Measurements from ENCODE around the gene NAE1.

The NAE1 gene

DNA sequence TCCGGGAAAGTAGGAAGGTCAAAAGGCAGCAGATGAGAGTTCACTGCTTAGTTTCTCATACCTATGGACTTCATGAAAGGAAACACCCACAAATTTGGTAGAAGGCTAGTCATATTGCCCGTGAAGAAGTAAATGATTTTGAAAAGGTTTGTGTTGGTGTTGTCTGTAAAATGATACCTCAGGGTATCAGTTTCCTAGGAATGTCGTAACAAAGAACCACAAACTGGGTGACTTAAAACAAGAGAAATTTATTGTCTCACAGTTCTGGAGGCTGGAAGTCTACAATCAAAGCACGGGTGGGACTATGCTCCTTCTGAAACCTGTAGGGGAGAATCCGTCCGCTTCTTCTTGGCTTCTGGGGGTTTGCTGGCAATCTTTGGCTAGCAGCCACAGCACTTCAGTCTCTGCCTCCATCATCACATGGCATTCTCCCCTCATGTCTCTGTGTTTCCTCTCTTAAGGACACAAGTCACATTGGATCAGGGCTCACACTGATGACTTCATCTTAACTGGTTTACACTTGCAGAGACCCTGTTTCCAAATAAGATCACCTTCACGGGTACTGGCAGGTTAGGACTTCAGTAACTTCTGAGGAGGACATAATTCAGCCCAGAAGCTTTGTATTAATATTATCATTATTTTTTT, 2.0 kb upstream of the NAE1 start:
- TF ChIP-seq EZH2 (IDR thresholded peaks at IDR 0.05; ENCODE audit: borderline replicate concordance, low read length): no peak
- TF ChIP-seq, protein P1, sequence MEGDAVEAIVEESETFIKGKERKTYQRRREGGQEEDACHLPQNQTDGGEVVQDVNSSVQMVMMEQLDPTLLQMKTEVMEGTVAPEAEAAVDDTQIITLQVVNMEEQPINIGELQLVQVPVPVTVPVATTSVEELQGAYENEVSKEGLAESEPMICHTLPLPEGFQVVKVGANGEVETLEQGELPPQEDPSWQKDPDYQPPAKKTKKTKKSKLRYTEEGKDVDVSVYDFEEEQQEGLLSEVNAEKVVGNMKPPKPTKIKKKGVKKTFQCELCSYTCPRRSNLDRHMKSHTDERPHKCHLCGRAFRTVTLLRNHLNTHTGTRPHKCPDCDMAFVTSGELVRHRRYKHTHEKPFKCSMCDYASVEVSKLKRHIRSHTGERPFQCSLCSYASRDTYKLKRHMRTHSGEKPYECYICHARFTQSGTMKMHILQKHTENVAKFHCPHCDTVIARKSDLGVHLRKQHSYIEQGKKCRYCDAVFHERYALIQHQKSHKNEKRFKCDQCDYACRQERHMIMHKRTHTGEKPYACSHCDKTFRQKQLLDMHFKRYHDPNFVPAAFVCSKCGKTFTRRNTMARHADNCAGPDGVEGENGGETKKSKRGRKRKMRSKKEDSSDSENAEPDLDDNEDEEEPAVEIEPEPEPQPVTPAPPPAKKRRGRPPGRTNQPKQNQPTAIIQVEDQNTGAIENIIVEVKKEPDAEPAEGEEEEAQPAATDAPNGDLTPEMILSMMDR (IDR thresholded peaks at IDR 0.05; ENCODE audit: low read length): no peak
- Histone ChIP-seq H3F3A (ENCODE audit: insufficient read depth, low read length) (no peaks in the 10 kb centered on the region), H3K4me2 (ENCODE audit: low read length) (no peak overlapping the region), H4K20me1 (ENCODE audit: insufficient read depth, low read length) (no peaks in the 10 kb centered on the region), H3K9ac (ENCODE audit: low read length) (no peak overlapping the region), H3K36me3 (ENCODE audit: insufficient read depth, low read length) (peaks cover 14% of the 10 kb centered on the region), H3K27me3 (ENCODE audit: insufficient read depth, low read length) (no peaks in the 10 kb centered on the region; the same call in 1 of the 2 replicates), H3K4me1 (ENCODE audit: insufficient read depth, low read length, severe bottlenecking) (peaks cover 15% of the 10 kb centered on the region), H3K9me2 (ENCODE audit: low read depth, low read length) (no peaks in the 10 kb centered on the region), H2AFZ (ENCODE audit: low read length) (no peak overlapping the region), H3K4me3 (ENCODE audit: low read depth, low read length, poor library complexity, severe bottlenecking) (no peak overlapping the region), H3K9me3 (ENCODE audit: low read length) (no peaks in the 10 kb centered on the region), H3K27ac (ENCODE audit: low read depth, low read length, poor library complexity, severe bottlenecking) (no peak overlapping the region), H3K79me2 (ENCODE audit: insufficient read depth, low read length) (peaks cover 12% of the 10 kb centered on the region)

GRCh38 chr16:66832190-66832589, 1.4 kb upstream of the NAE1 start:
- no peak overlapping the region for H2AFZ ChIP-seq (ENCODE audit: low read length)

GRCh38 chr16:66824006-66824405, 6.8 kb downstream of the NAE1 start:
- H3K9me3 ChIP-seq (ENCODE audit: low read length): no peaks in the 10 kb centered on the region
- H3F3A ChIP-seq (ENCODE audit: insufficient read depth, low read length): no peaks in the 10 kb centered on the region
- H3K9ac ChIP-seq (ENCODE audit: low read length): no peak overlapping the region
- H3K79me2 ChIP-seq (ENCODE audit: insufficient read depth, low read length): peaks cover 10% of the 10 kb centered on the region; the same call in 1 of the 2 replicates
- no peaks in the 10 kb centered on the region for H4K20me1 ChIP-seq (ENCODE audit: insufficient read depth, low read length)
- no peak overlapping the region for H3K27ac ChIP-seq (ENCODE audit: low read depth, low read length, poor library complexity, severe bottlenecking)
- H3K4me3 ChIP-seq (ENCODE audit: low read depth, low read length, poor library complexity, severe bottlenecking): no peak overlapping the region
- H3K36me3 ChIP-seq (ENCODE audit: insufficient read depth, low read length): peaks cover 85% of the 10 kb centered on the region
- no peaks in the 10 kb centered on the region for H3K27me3 ChIP-seq (ENCODE audit: insufficient read depth, low read length)
- no peak for TF ChIP-seq EZH2 (IDR thresholded peaks at IDR 0.05; ENCODE audit: borderline replicate concordance, low read length)
- TF ChIP-seq, protein P1 (IDR thresholded peaks at IDR 0.05; ENCODE audit: low read length): no peak
- H3K4me2 ChIP-seq (ENCODE audit: low read length): no peak overlapping the region
- H3K4me1 ChIP-seq (ENCODE audit: insufficient read depth, low read length, severe bottlenecking): peaks cover under 1% of the 10 kb centered on the region
- no peaks in the 10 kb centered on the region for H3K9me2 ChIP-seq (ENCODE audit: low read depth, low read length)
- H2AFZ ChIP-seq (ENCODE audit: low read length): no peak overlapping the region

More at GRCh38 chr16:66832190-66832589, 1.4 kb upstream of the NAE1 start:
- Histone ChIP-seq H3K27me3 (ENCODE audit: insufficient read depth, low read length) (no peaks in the 10 kb centered on the region; the same call in 1 of the 2 replicates), H3K27ac (ENCODE audit: low read depth, low read length, poor library complexity, severe bottlenecking) (no peak overlapping the region), H3K9me3 (ENCODE audit: low read length) (no peaks in the 10 kb centered on the region), H3K79me2 (ENCODE audit: insufficient read depth, low read length) (peaks cover 12% of the 10 kb centered on the region), H3K9me2 (ENCODE audit: low read depth, low read length) (no peaks in the 10 kb centered on the region), H3K36me3 (ENCODE audit: insufficient read depth, low read length) (peaks cover 20% of the 10 kb centered on the region), H3K4me2 (ENCODE audit: low read length) (no peak overlapping the region), H3K4me3 (ENCODE audit: low read depth, low read length, poor library complexity, severe bottlenecking) (no peak overlapping the region), H3K4me1 (ENCODE audit: insufficient read depth, low read length, severe bottlenecking) (peaks cover 15% of the 10 kb centered on the region), H3F3A (ENCODE audit: insufficient read depth, low read length) (no peaks in the 10 kb centered on the region), H3K9ac (ENCODE audit: low read length) (no peak overlapping the region), H4K20me1 (ENCODE audit: insufficient read depth, low read length) (no peaks in the 10 kb centered on the region)
- no peak for TF ChIP-seq EZH2 (IDR thresholded peaks at IDR 0.05; ENCODE audit: borderline replicate concordance, low read length)
- TF ChIP-seq, protein P1 (IDR thresholded peaks at IDR 0.05; ENCODE audit: low read length): no peak
